Sigmoid colon (tissue), 7 donors: ENCODE results near the gene CAMTA1. TPM values are rescaled to one million over a fixed set of nuclear protein-coding genes. Genes with fewer than 3 reads are reported as not detected.

Experiments used
- DNase-seq: peaks from one replicate; pipeline ENCODE4 v3.0.0-alpha.2; 2019
- H3K27ac ChIP-seq, 4 donors: fragments of 200-600 bp; sonication (generic); one replicate each; pipeline ENCODE4 v1.5.1; 2016 to 2019; ENCODE audit warnings: mild to moderate bottlenecking in 1 of 4
- H3K27me3 ChIP-seq, 3 donors: fragments of 200-600 bp; sonication (generic); one replicate each; pipeline ENCODE4 v1.5.1; 2019; ENCODE audit warnings: mild to moderate bottlenecking in 1 of 3
- H3K36me3 ChIP-seq, 4 donors: fragments of 200-600 bp; sonication (generic); one replicate each; pipeline ENCODE4 v1.5.1; 2016 to 2019
- H3K4me1 ChIP-seq, 4 donors: fragments of 200-600 bp; sonication (generic); one replicate each; pipeline ENCODE4 v1.5.1; 2017 to 2019
- H3K4me3 ChIP-seq, 4 donors: fragments of 200-600 bp; sonication (generic); one replicate each; pipeline ENCODE4 v1.5.1; 2017 to 2019; ENCODE audit warnings: mild to moderate bottlenecking in 2 of 4, moderate library complexity in 1 of 4
- H3K9me3 ChIP-seq, 4 donors: fragments of 200-600 bp in 3 of 4; sonication (generic) in 3 of 4; one replicate each; pipeline versions ENCODE4 v1.5.1 to v1.6.1; 2013 to 2019
- EP300 ChIP-seq, 4 donors: sonication (generic); formaldehyde crosslinking; IDR thresholded peaks; one replicate each; pipeline ENCODE4 v1.6.1; 2017; ENCODE audit warnings: antibody characterized with exemption in 4 of 4
- POLR2A ChIP-seq, 2 donors: fragments of 450-650 bp; IDR thresholded peaks; one replicate each; pipeline ENCODE4 v1.6.1; 2016; ENCODE audit warnings: antibody characterized with exemption in 2 of 2, mild to moderate bottlenecking in 2 of 2, moderate library complexity in 2 of 2
- POLR2AphosphoS5 ChIP-seq, 4 donors: sonication (generic); formaldehyde crosslinking; IDR thresholded peaks; one replicate each; pipeline ENCODE4 v1.6.1; 2017; ENCODE audit warnings: antibody characterized with exemption in 4 of 4
- WGBS, 2 donors: extraction: QIAGEN DNeasy Blood & Tissue Kit; methylation state at CpG; one replicate each; pipeline ENCODE4 v1.1.7; 2013; 5-methylcytosine and 5-hydroxymethylcytosine counted together
- intact Hi-C: fragments of 100-400 bp; cut with DNase I; formaldehyde crosslinking; loops from one replicate; pipeline ENCODE4 v1.15.1; 2023
- polyA plus RNA-seq, 3 donors: library from polyadenylated mRNA; stranded (reverse); fragments of 200-250 nt; gene quantifications; one replicate each; pipeline ENCODE4 v1.2.3, GENCODE V29; 2013
- total RNA-seq, 4 donors: library from RNA; depleted of rRNA; stranded (reverse); fragments of >200 nt; gene quantifications; one replicate each; pipeline ENCODE4 v1.1.0, GENCODE V29; 2016
- TF ChIP-seq, protein P1 (sequence below), 4 experiments: fragments of 450-650 bp in 3 of 4; fragments of 200-600 bp in 1 of 4; IDR thresholded peaks; one replicate each; pipeline ENCODE4 v1.5.1; 2016 to 2019; ENCODE audit warnings: antibody characterized with exemption in 4 of 4, mild to moderate bottlenecking in 3 of 4, moderate library complexity in 2 of 4
- donor health status: healthy with polysubstance abuse.
- donor health status: Bipolar disorder and iron deficiency.
- donor health status: healthy.

Gene CAMTA1
- total and polyA plus RNA-seq, 7 donors: 97.9 to 196 (median 177) TPM

- Histone ChIP-seq H3K36me3 (peaks cover 0 to under 1% (median 0%) of the 10 kb centered on the region in 4 donors), H3K4me3 (no peak overlapping the region), H3K27me3 (no peaks in the 10 kb centered on the region), H3K4me1 (peaks cover 0 to 28% (median 21%) of the 10 kb centered on the region in 4 donors), H3K27ac (no peak overlapping the region), H3K9me3 (no peaks in the 10 kb centered on the region)
- WGBS, 2 donors: 95 to 96% methylated on average over 2 of the region's 2 CpGs
- intact Hi-C loops: no loop called here
- no peak for DNase-seq
- TF ChIP-seq, protein P1, sequence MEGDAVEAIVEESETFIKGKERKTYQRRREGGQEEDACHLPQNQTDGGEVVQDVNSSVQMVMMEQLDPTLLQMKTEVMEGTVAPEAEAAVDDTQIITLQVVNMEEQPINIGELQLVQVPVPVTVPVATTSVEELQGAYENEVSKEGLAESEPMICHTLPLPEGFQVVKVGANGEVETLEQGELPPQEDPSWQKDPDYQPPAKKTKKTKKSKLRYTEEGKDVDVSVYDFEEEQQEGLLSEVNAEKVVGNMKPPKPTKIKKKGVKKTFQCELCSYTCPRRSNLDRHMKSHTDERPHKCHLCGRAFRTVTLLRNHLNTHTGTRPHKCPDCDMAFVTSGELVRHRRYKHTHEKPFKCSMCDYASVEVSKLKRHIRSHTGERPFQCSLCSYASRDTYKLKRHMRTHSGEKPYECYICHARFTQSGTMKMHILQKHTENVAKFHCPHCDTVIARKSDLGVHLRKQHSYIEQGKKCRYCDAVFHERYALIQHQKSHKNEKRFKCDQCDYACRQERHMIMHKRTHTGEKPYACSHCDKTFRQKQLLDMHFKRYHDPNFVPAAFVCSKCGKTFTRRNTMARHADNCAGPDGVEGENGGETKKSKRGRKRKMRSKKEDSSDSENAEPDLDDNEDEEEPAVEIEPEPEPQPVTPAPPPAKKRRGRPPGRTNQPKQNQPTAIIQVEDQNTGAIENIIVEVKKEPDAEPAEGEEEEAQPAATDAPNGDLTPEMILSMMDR (IDR thresholded peaks at IDR 0.05): no peak
- TF ChIP-seq POLR2A (IDR thresholded peaks at IDR 0.05) (no peak), EP300 (IDR thresholded peaks at IDR 0.05) (no peak), POLR2AphosphoS5 (IDR thresholded peaks at IDR 0.05) (no peak)
Observed at GRCh38 chr1:6868660-6869380, 83.6 kb downstream of the CAMTA1 start.

DNA sequence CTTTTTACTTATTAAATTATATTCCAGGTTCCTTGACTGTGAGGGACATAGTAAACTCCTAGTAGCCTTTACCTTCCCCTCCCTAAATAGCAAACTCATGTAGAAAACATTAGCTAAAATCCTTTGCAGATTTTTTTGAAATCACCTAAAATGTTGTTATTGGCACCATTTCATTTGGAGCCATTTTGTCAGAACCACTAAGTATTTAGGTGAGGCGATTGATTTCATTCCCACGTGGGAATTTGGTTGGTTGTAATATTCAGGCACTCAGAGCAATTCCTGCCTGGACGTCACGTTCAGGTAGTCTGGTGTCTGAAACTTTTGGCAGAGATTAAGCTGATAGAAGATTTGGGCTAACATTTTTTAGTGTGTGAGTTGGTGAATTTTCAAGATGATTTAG, 84.3 kb downstream of the CAMTA1 start:
- no peak for TF ChIP-seq POLR2AphosphoS5 (IDR thresholded peaks at IDR 0.05)
- no peak for TF ChIP-seq EP300 (IDR thresholded peaks at IDR 0.05)
- TF ChIP-seq, protein P1 (IDR thresholded peaks at IDR 0.05): no peak
- no peak for TF ChIP-seq POLR2A (IDR thresholded peaks at IDR 0.05)
- no peak overlapping the region for H3K4me3 ChIP-seq
- intact Hi-C loops: no loop called here
- peaks cover 0 to 7% (median 2%) of the 10 kb centered on the region in 4 donors for H3K36me3 ChIP-seq
- no peaks in the 10 kb centered on the region for H3K27me3 ChIP-seq
- H3K27ac ChIP-seq: no peak overlapping the region
- WGBS, 2 donors: 94 to 95% methylated on average over 4 of the region's 4 CpGs
- DNase-seq: no peak
- H3K9me3 ChIP-seq: no peaks in the 10 kb centered on the region
- peaks cover 0 to 28% (median 18%) of the 10 kb centered on the region in 4 donors for H3K4me1 ChIP-seq

- Histone ChIP-seq H3K4me3 (no peak overlapping the region), H3K27me3 (no peaks in the 10 kb centered on the region), H3K4me1 (peaks cover 0 to 28% (median 18%) of the 10 kb centered on the region in 4 donors), H3K9me3 (no peaks in the 10 kb centered on the region), H3K27ac (no peak overlapping the region), H3K36me3 (peaks cover 0 to 13% (median 2%) of the 10 kb centered on the region in 4 donors)
- intact Hi-C loops: no loop called here
- 84 to 90% methylated on average over 6 of the region's 6 CpGs for WGBS, 2 donors
- TF ChIP-seq EP300 (IDR thresholded peaks at IDR 0.05): no peak
- TF ChIP-seq POLR2AphosphoS5 (IDR thresholded peaks at IDR 0.05): no peak
- TF ChIP-seq, protein P1 (IDR thresholded peaks at IDR 0.05): no peak
- no peak for TF ChIP-seq POLR2A (IDR thresholded peaks at IDR 0.05)
- no peak for DNase-seq
Observed at GRCh38 chr1:6870086-6870485, 84.8 kb downstream of the CAMTA1 start.

DNA sequence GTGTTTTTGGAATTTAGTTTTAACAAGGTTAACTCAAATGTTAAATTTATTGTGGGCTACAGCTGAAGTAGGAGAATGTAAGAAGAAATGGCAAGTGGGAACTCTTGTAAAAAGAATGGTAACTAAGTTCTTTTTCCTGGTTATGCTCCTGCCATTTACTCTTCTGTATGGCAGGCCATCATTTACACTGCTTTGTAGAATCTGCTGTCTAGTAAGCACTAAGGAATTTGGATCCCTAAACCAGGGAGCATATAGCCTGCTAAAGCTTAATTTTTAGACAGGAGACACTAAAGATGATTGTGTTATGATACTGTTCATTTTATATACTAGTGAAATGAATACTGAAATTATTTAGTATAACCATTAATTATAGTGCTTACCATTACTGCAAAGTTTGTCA, 85.3 kb downstream of the CAMTA1 start:
- Histone ChIP-seq H3K27me3 (no peaks in the 10 kb centered on the region), H3K27ac (no peak overlapping the region), H3K36me3 (peaks cover 0 to 16% (median 2%) of the 10 kb centered on the region in 4 donors), H3K4me1 (peaks cover 0 to 28% (median 18%) of the 10 kb centered on the region in 4 donors), H3K9me3 (no peaks in the 10 kb centered on the region), H3K4me3 (no peak overlapping the region)
- no peak for DNase-seq
- intact Hi-C loops: no loop called here
- TF ChIP-seq POLR2AphosphoS5 (IDR thresholded peaks at IDR 0.05) (no peak), POLR2A (IDR thresholded peaks at IDR 0.05) (no peak), EP300 (IDR thresholded peaks at IDR 0.05) (no peak)
- TF ChIP-seq, protein P1 (IDR thresholded peaks at IDR 0.05): no peak
